Measurements from ENCODE around the gene BOD1L2.

Gene BOD1L2

GRCh38 chr18:57150081-57150480, 3.2 kb downstream of the BOD1L2 start:
- DNase-seq (ENCODE audit: low spot score) = no peak

GRCh38 chr18:57150828-57151227, 3.9 kb downstream of the BOD1L2 start:
- no peak for DNase-seq (ENCODE audit: low spot score)

- DNase-seq (ENCODE audit: low spot score) = no peak
These were observed 7.4 kb downstream of the BOD1L2 start for GRCh38 chr18:57154191-57154830.

- DNase-seq (ENCODE audit: low spot score) = no peak
These were observed 17.5 kb downstream of the BOD1L2 start for GRCh38 chr18:57164401-57164800.

- DNase-seq (ENCODE audit: low spot score) = no peak
These were observed 20.9 kb downstream of the BOD1L2 start for GRCh38 chr18:57167617-57168308.

GRCh38 chr18:57171026-57171425, 24.1 kb downstream of the BOD1L2 start:
- no peak for DNase-seq (ENCODE audit: low spot score)

- DNase-seq (ENCODE audit: low spot score) = no peak
These were observed 28.6 kb downstream of the BOD1L2 start for GRCh38 chr18:57175532-57175931.

- DNase-seq (ENCODE audit: low spot score) = no peak
These were observed 38.5 kb downstream of the BOD1L2 start for GRCh38 chr18:57185434-57185833.

- no peak for DNase-seq (ENCODE audit: low spot score)
These were observed 42.1 kb downstream of the BOD1L2 start for GRCh38 chr18:57188851-57189557.

- DNase-seq (ENCODE audit: low spot score) = no peak
These were observed 43.1 kb downstream of the BOD1L2 start for GRCh38 chr18:57190026-57190425.

- no peak for DNase-seq (ENCODE audit: low spot score)
These were observed 47.2 kb downstream of the BOD1L2 start for GRCh38 chr18:57194070-57194469.

- no peak for DNase-seq (ENCODE audit: low spot score)
These were observed 47.7 kb downstream of the BOD1L2 start for GRCh38 chr18:57194622-57195021.

- no peak for DNase-seq (ENCODE audit: low spot score)
These were observed 48.5 kb downstream of the BOD1L2 start for GRCh38 chr18:57195341-57195740.

GRCh38 chr18:57197261-57197660, 50.4 kb downstream of the BOD1L2 start:
- peak; percentile 66 for DNase-seq (ENCODE audit: low spot score)

- no peak for DNase-seq (ENCODE audit: low spot score)
These were observed 51.2 kb downstream of the BOD1L2 start for GRCh38 chr18:57198073-57198472.
